Esophagus muscularis mucosa (tissue), 3 donors: ENCODE data around the gene EYA4.

Experiments
- EP300 ChIP-seq: sonication (generic); formaldehyde crosslinking; IDR thresholded peaks from one replicate; pipeline ENCODE4 v1.6.1; 2017; ENCODE audit warnings: antibody characterized with exemption
- TF ChIP-seq, protein P1 (sequence below), 3 experiments: fragments of 200-600 bp in 2 of 3; fragments of 450-650 bp in 1 of 3; sonication (generic) in 2 of 3; IDR thresholded peaks; one replicate each; pipeline ENCODE4 v1.5.1; 2017 to 2019; ENCODE audit warnings: antibody characterized with exemption in 3 of 3, mild to moderate bottlenecking in 2 of 3, moderate library complexity in 1 of 3

DNA sequence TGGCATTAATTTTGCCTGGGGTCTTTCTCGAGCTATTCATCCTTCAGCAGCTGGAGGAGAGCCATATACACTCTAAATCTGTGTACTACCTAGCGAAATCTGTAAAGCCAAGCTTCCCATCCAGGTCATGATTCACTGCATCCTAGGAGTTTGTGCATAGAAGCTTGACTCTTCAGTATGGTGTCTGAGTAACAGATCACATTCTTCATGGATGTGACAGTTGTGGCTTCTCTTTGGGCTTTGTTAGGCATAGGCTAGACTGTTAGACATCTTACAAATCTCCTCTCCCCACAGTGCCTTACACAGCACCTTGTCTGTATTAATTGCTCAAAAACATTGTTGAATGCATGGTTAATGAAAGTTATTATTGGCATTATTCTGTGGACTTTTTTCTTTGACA lies 177.0 kb downstream of the EYA4 start:
- no peak for TF ChIP-seq EP300
- TF ChIP-seq, protein P1, sequence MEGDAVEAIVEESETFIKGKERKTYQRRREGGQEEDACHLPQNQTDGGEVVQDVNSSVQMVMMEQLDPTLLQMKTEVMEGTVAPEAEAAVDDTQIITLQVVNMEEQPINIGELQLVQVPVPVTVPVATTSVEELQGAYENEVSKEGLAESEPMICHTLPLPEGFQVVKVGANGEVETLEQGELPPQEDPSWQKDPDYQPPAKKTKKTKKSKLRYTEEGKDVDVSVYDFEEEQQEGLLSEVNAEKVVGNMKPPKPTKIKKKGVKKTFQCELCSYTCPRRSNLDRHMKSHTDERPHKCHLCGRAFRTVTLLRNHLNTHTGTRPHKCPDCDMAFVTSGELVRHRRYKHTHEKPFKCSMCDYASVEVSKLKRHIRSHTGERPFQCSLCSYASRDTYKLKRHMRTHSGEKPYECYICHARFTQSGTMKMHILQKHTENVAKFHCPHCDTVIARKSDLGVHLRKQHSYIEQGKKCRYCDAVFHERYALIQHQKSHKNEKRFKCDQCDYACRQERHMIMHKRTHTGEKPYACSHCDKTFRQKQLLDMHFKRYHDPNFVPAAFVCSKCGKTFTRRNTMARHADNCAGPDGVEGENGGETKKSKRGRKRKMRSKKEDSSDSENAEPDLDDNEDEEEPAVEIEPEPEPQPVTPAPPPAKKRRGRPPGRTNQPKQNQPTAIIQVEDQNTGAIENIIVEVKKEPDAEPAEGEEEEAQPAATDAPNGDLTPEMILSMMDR (IDR thresholded peaks at IDR 0.05), result no peak
